Measurements from ENCODE around the gene L3HYPDH. TPM values are rescaled to one million over a fixed set of nuclear protein-coding genes. Genes with fewer than 3 reads are reported as not detected.
A peak's percentile ranks its signal among the peaks of the same experiment; 100 is the strongest.

L3HYPDH gene
- total RNA-seq, 1 experiment from 2014 or later: 32.5 TPM

- Mint-ChIP-seq H3K27ac (ENCODE audit: low read depth, unreplicated experiment) (peak overlapping the region; percentile 86), H3K4me3 (ENCODE audit: unreplicated experiment) (peak overlapping the region; percentile 89), H3K36me3 (ENCODE audit: insufficient read depth, unreplicated experiment) (peaks cover 29% of the 10 kb centered on the region), H3K4me1 (ENCODE audit: insufficient read depth, unreplicated experiment) (peaks cover 30% of the 10 kb centered on the region), H3K9me3 (ENCODE audit: unreplicated experiment) (no peaks in the 10 kb centered on the region), H3K27me3 (ENCODE audit: insufficient read depth, unreplicated experiment) (no peaks in the 10 kb centered on the region)
- BruUV-seq (replicated peaks): no TSS peak
- TF ChIP-seq, protein P1, sequence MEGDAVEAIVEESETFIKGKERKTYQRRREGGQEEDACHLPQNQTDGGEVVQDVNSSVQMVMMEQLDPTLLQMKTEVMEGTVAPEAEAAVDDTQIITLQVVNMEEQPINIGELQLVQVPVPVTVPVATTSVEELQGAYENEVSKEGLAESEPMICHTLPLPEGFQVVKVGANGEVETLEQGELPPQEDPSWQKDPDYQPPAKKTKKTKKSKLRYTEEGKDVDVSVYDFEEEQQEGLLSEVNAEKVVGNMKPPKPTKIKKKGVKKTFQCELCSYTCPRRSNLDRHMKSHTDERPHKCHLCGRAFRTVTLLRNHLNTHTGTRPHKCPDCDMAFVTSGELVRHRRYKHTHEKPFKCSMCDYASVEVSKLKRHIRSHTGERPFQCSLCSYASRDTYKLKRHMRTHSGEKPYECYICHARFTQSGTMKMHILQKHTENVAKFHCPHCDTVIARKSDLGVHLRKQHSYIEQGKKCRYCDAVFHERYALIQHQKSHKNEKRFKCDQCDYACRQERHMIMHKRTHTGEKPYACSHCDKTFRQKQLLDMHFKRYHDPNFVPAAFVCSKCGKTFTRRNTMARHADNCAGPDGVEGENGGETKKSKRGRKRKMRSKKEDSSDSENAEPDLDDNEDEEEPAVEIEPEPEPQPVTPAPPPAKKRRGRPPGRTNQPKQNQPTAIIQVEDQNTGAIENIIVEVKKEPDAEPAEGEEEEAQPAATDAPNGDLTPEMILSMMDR (IDR thresholded peaks at IDR 0.05; ENCODE audit: unreplicated experiment): no peak
- peak; percentile 50 for DNase-seq (ENCODE audit: unreplicated experiment)
- intact Hi-C loops (cut with micrococcal nuclease): loop anchor here (5.0 kb wide), 2 partner anchors 201 to 214 kb away; no protein-coding TSS in a partner anchor
- CTCF ChIA-PET: interaction anchor here (0.6 to 1.3 kb wide), 4 partner anchors 224 to 1058 kb away, joined by 3 to 5 read pairs (median 3); no protein-coding TSS in a partner anchor
- POLR2A ChIA-PET: interaction anchor here (0.8 to 3.0 kb wide), 27 partner anchors 9 to 1056 kb away, joined by 3 to 19 read pairs (median 5); partner anchors contain the start of genes DAAM1, KIAA0586, PPM1A and TIMM9
These were observed 845 bp downstream of the L3HYPDH start for GRCh38 chr14:59483363-59483762.

GRCh38 chr14:59482541-59483331 lies 1.5 kb downstream of the L3HYPDH start:
- Mint-ChIP-seq H3K27ac (ENCODE audit: low read depth, unreplicated experiment) (peak overlapping the region; percentile 86), H3K27me3 (ENCODE audit: insufficient read depth, unreplicated experiment) (no peaks in the 10 kb centered on the region), H3K36me3 (ENCODE audit: insufficient read depth, unreplicated experiment) (peaks cover 27% of the 10 kb centered on the region), H3K9me3 (ENCODE audit: unreplicated experiment) (no peaks in the 10 kb centered on the region), H3K4me3 (ENCODE audit: unreplicated experiment) (peak overlapping the region; percentile 89), H3K4me1 (ENCODE audit: insufficient read depth, unreplicated experiment) (peaks cover 27% of the 10 kb centered on the region)
- TSS peak; percentile 49 for BruUV-seq (replicated peaks)
- ChIA-PET POLR2A (interaction anchor here (0.7 to 3.0 kb wide), 19 partner anchors 9 to 1183 kb away, joined by 3 to 19 read pairs (median 4); partner anchors contain the start of genes KIAA0586 and TIMM9), CTCF (interaction anchor here (0.6 to 0.8 kb wide), 4 partner anchors 24 to 1026 kb away, joined by 3 read pairs; no protein-coding TSS in a partner anchor)
- TF ChIP-seq, protein P1 (IDR thresholded peaks at IDR 0.05; ENCODE audit: unreplicated experiment): no peak
- peak; percentile 90 for DNase-seq (ENCODE audit: unreplicated experiment)
- intact Hi-C loops (cut with micrococcal nuclease): loop anchor here (5.0 kb wide), 2 partner anchors 200 to 215 kb away; no protein-coding TSS in a partner anchor

GRCh38 chr14:59481871-59482540 lies 2.2 kb downstream of the L3HYPDH start:
- TF ChIP-seq, protein P1 (IDR thresholded peaks at IDR 0.05; ENCODE audit: unreplicated experiment): no peak
- ChIA-PET POLR2A (interaction anchor here (0.7 to 3.0 kb wide), 11 partner anchors 8 to 1054 kb away, joined by 3 to 19 read pairs (median 4); partner anchors contain the start of genes KIAA0586 and TIMM9), CTCF (interaction anchor here (0.6 to 0.8 kb wide), 4 partner anchors 25 to 1026 kb away, joined by 3 read pairs; no protein-coding TSS in a partner anchor)
- Mint-ChIP-seq H3K4me3 (ENCODE audit: unreplicated experiment) (peak overlapping the region; percentile 89), H3K27me3 (ENCODE audit: insufficient read depth, unreplicated experiment) (no peaks in the 10 kb centered on the region), H3K27ac (ENCODE audit: low read depth, unreplicated experiment) (peak overlapping the region; percentile 86), H3K4me1 (ENCODE audit: insufficient read depth, unreplicated experiment) (peaks cover 32% of the 10 kb centered on the region), H3K9me3 (ENCODE audit: unreplicated experiment) (no peaks in the 10 kb centered on the region), H3K36me3 (ENCODE audit: insufficient read depth, unreplicated experiment) (peaks cover 30% of the 10 kb centered on the region)
- intact Hi-C loops (cut with micrococcal nuclease): loop anchor here (5.0 kb wide), 2 partner anchors 200 to 215 kb away; no protein-coding TSS in a partner anchor
- DNase-seq (ENCODE audit: unreplicated experiment): peak; percentile 78
- no TSS peak for BruUV-seq (replicated peaks)

All from MCF 10A (cell line).